ENCODE results near the gene CD6.

- no peak for TF ChIP-seq CREB1 (IDR thresholded peaks at IDR 0.05)
- no peak for TF ChIP-seq FOSL1 (IDR thresholded peaks at IDR 0.05; ENCODE audit: insufficient read depth, low read depth, low read length)
- TF ChIP-seq MAX (IDR thresholded peaks at IDR 0.05) = no peak
- no peak for TF ChIP-seq CEBPB (IDR thresholded peaks at IDR 0.05; ENCODE audit: low read depth, low read length)
- no peak for TF ChIP-seq TBP (IDR thresholded peaks at IDR 0.05; ENCODE audit: low read depth, low read length)
- no peak for TF ChIP-seq POLR2A (IDR thresholded peaks at IDR 0.05; ENCODE audit: control extremely low read depth in 1 of 2, low read depth in 2 of 2, low read length in 2 of 2)
- TF ChIP-seq CTCF (IDR thresholded peaks at IDR 0.05; ENCODE audit: control extremely low read depth in 1 of 3, insufficient read depth in 1 of 3, low read depth in 1 of 3, low read length in 3 of 3) = no peak
- no peak for TF ChIP-seq POLR2AphosphoS5 (IDR thresholded peaks at IDR 0.05; ENCODE audit: low read depth, low read length)
- no peak for TF ChIP-seq ZNF274 (IDR thresholded peaks at IDR 0.05; ENCODE audit: borderline replicate concordance, extremely low read depth, low read length)
- TF ChIP-seq EZH2 (IDR thresholded peaks at IDR 0.05; ENCODE audit: low read depth, low read length, severe bottlenecking) = no peak
- TF ChIP-seq ATF2 (IDR thresholded peaks at IDR 0.05; ENCODE audit: low read length) = no peak
- no peak for TF ChIP-seq SIN3A (conservative IDR thresholded peaks at IDR 0.05 in 1 of 2, IDR thresholded peaks at IDR 0.05 in 1 of 2; ENCODE audit: low read depth in 1 of 2, low read length in 2 of 2)
- TF ChIP-seq ATF3 (IDR thresholded peaks at IDR 0.05; ENCODE audit: insufficient read depth, low read depth, low read length) = no peak
Measured at GRCh38 chr11:60960405-60960804, 11.1 kb upstream of the CD6 start.

All from H1 (cell line).